HepG2 (cell line): ENCODE measurements around the gene RASGRP1.

Experiments used
- KDM1A ChIP-seq: IDR thresholded peaks from 2 replicates; pipeline ENCODE4 v1.6.1; 2016; ENCODE audit warnings: missing compliant biosample characterization
- MAZ ChIP-seq, 2 experiments: sonication (generic) in 1 of 2; formaldehyde crosslinking in 1 of 2; IDR thresholded peaks; 2 replicates each; pipeline versions ENCODE4 v1.5.0 to v1.6.1; 2012 to 2020; ENCODE audit warnings: low read depth in 2 of 2, mild to moderate bottlenecking in 2 of 2, borderline replicate concordance in 1 of 2, improper control_type of control experiment in 1 of 2, low read length in 1 of 2, missing genetic modification reagents in 1 of 2, moderate library complexity in 1 of 2
- PCBP1 ChIP-seq: fragments of 200-400 bp; formaldehyde crosslinking; IDR thresholded peaks from 2 replicates; pipeline ENCODE4 v1.6.1; 2017; ENCODE audit warnings: mild to moderate bottlenecking, low read depth, low read length, borderline replicate concordance
- PHB2 ChIP-seq: fragments of 450-650 bp; IDR thresholded peaks from 2 replicates; pipeline ENCODE4 v1.6.1; 2018; ENCODE audit not compliant: partially characterized antibody
- RFX5 ChIP-seq: IDR thresholded peaks from 2 replicates; pipeline ENCODE4 v1.6.1; 2011; ENCODE audit warnings: low read depth, low read length, improper control_type of control experiment
- TAF15 ChIP-seq: fragments of 200-400 bp; formaldehyde crosslinking; IDR thresholded peaks from one replicate; pipeline ENCODE4 v1.6.1; 2018; ENCODE audit warnings: mild to moderate bottlenecking, low read depth, low read length; ENCODE audit not compliant: poor library complexity, severe bottlenecking
- ZNF570 ChIP-seq: sonication (generic); formaldehyde crosslinking; IDR thresholded peaks from 2 replicates; pipeline ENCODE4 v1.4.0; 2020; ENCODE audit warnings: mild to moderate bottlenecking, missing genetic modification reagents, borderline replicate concordance

- TF ChIP-seq ZNF570 (CRISPR knock-in tag) (no peak), PHB2 (no peak), KDM1A (no peak), MAZ (IDR thresholded peaks at IDR 0.05; ENCODE audit: borderline replicate concordance, low read depth, low read length) (no peak), MAZ (CRISPR knock-in tag; IDR thresholded peaks at IDR 0.05; ENCODE audit: low read depth) (no peak), TAF15 (no peak), PCBP1 (no peak), RFX5 (no peak)
These were observed 14.0 kb upstream of the RASGRP1 start for GRCh38 chr15:38578626-38579025.
